Measurements from ENCODE around the gene RAB7B. TPM values are rescaled to one million over a fixed set of nuclear protein-coding genes. Genes with fewer than 3 reads are reported as not detected.

Gene RAB7B
- total RNA-seq, 1 donor from 2014 or later, result not detected

DNA sequence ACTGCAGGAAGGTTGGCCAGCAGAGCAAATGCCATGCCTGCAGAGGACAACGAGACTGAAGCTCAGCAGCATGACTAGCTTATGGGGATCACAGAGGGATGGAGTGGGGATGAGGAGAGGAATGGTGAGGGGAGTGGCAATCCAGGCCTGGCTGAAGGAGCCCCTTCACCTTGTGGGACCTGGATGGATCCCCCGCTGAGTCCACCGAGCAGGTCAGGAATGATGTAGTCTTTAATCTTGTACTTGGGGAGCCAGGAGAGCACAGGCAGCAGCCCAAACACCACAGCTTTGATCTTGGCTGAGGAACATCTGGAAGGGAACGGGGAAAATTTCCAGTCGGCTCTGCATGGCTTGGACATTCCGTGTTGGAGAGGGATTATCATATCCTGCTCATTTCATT lies 70.4 kb downstream of the RAB7B start:
- Mint-ChIP-seq H3K27ac (no peak overlapping the region), H3K9me3 (no peaks in the 10 kb centered on the region), H3K4me1 (peaks cover 31% of the 10 kb centered on the region), H3K36me3 (no peaks in the 10 kb centered on the region), H3K27me3 (ENCODE audit: insufficient read depth, low read depth) (peaks cover 10% of the 10 kb centered on the region), H3K4me3 (no peak overlapping the region)
- Histone ChIP-seq H4K20me1 (ENCODE audit: low read depth) (no peaks in the 10 kb centered on the region), H3K4me3 (no peak overlapping the region), H3F3A (ENCODE audit: low read depth) (no peaks in the 10 kb centered on the region), H3K79me2 (ENCODE audit: low read depth) (no peaks in the 10 kb centered on the region), H3K4me2 (no peak overlapping the region), H3K9ac (no peak overlapping the region), H3K4me1 (peaks cover 20% of the 10 kb centered on the region), H3K36me3 (no peaks in the 10 kb centered on the region), H3K27ac (no peak overlapping the region), H2AFZ (replicated peaks) (no peak overlapping the region), H3K9me3 (ENCODE audit: low read depth) (no peaks in the 10 kb centered on the region), H3K27me3 (no peaks in the 10 kb centered on the region)
- TF ChIP-seq EZH2 (IDR thresholded peaks at IDR 0.05) (no peak), EZH2phosphoT487 (IDR thresholded peaks at IDR 0.05) (no peak)
- TF ChIP-seq, protein P1, sequence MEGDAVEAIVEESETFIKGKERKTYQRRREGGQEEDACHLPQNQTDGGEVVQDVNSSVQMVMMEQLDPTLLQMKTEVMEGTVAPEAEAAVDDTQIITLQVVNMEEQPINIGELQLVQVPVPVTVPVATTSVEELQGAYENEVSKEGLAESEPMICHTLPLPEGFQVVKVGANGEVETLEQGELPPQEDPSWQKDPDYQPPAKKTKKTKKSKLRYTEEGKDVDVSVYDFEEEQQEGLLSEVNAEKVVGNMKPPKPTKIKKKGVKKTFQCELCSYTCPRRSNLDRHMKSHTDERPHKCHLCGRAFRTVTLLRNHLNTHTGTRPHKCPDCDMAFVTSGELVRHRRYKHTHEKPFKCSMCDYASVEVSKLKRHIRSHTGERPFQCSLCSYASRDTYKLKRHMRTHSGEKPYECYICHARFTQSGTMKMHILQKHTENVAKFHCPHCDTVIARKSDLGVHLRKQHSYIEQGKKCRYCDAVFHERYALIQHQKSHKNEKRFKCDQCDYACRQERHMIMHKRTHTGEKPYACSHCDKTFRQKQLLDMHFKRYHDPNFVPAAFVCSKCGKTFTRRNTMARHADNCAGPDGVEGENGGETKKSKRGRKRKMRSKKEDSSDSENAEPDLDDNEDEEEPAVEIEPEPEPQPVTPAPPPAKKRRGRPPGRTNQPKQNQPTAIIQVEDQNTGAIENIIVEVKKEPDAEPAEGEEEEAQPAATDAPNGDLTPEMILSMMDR (IDR thresholded peaks at IDR 0.05), result no peak
- DNase-seq (ENCODE audit: low spot score), result no peak

DNA sequence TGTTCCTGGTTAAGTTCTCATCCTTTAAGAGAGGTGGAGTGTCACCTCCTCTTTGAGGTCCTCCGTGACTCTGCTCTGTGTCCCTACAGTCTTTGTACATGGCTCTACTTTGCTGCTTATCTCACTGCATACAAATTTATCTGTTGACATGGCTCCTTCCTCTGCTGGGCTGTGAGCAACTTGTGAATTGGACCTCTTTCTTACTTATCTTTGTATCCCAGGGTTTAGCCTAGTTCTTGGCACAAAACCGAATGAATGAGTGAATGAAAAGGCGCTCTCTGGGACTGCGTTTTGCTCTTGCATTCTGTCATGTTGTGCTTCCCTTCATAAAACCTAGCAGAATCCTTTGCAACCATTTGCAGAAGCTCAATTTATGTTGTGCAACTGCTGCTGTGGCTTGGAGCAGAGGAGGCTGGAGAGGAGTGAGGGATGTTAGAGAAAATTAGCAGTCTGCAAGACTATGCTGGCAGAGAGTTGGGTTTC lies 72.4 kb downstream of the RAB7B start:
- H3K27ac ChIP-seq, result no peak overlapping the region
- H4K20me1 ChIP-seq (ENCODE audit: low read depth), result no peaks in the 10 kb centered on the region
- H3K79me2 ChIP-seq (ENCODE audit: low read depth), result no peaks in the 10 kb centered on the region
- no peaks in the 10 kb centered on the region for H3K9me3 ChIP-seq (ENCODE audit: low read depth)
- no peak overlapping the region for H3K4me2 ChIP-seq
- no peaks in the 10 kb centered on the region for H3F3A ChIP-seq (ENCODE audit: low read depth)
- H3K9me3 Mint-ChIP-seq, result no peaks in the 10 kb centered on the region
- peaks cover 13% of the 10 kb centered on the region for H3K27me3 Mint-ChIP-seq (ENCODE audit: insufficient read depth, low read depth)
- H3K4me3 ChIP-seq, result no peak overlapping the region
- H2AFZ ChIP-seq (replicated peaks), result no peak overlapping the region
- H3K4me1 Mint-ChIP-seq, result peaks cover 37% of the 10 kb centered on the region
- no peaks in the 10 kb centered on the region for H3K27me3 ChIP-seq
- H3K27ac Mint-ChIP-seq, result peak overlapping the region; percentile 10
- no peak overlapping the region for H3K9ac ChIP-seq
- H3K36me3 ChIP-seq, result no peaks in the 10 kb centered on the region
- H3K4me1 ChIP-seq, result peaks cover 20% of the 10 kb centered on the region
- H3K4me3 Mint-ChIP-seq, result no peak overlapping the region
- no peak for DNase-seq (ENCODE audit: low spot score)
- no peaks in the 10 kb centered on the region for H3K36me3 Mint-ChIP-seq
- TF ChIP-seq EZH2phosphoT487 (IDR thresholded peaks at IDR 0.05) (no peak), EZH2 (IDR thresholded peaks at IDR 0.05) (no peak)
- TF ChIP-seq, protein P1 (IDR thresholded peaks at IDR 0.05), result no peak

DNA sequence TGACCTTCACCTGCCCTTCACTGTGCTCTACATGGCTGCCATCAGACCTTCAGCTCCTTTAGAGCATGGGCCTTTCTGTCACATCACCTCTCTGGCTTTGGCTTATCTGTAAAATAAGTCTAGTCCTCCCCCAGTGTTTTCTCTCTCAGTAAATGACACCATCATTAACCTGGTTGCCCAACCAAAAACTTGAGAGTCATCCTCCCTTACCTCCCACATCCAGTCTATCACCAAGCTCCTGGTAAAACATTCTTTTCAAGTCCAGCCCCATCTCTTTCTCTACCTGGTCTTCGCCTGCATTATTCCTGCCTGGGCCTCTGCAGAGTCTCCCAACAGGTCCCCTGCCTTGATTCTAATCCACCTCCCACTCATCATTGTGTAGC lies 73.0 kb downstream of the RAB7B start:
- H3K79me2 ChIP-seq (ENCODE audit: low read depth), result no peaks in the 10 kb centered on the region
- Mint-ChIP-seq H3K4me1 (peaks cover 43% of the 10 kb centered on the region), H3K36me3 (no peaks in the 10 kb centered on the region), H3K4me3 (no peak overlapping the region), H3K27me3 (ENCODE audit: insufficient read depth, low read depth) (peaks cover 15% of the 10 kb centered on the region), H3K27ac (peak overlapping the region; percentile 1), H3K9me3 (no peaks in the 10 kb centered on the region)
- no peak overlapping the region for H3K4me3 ChIP-seq
- H3K27me3 ChIP-seq, result no peaks in the 10 kb centered on the region
- no peaks in the 10 kb centered on the region for H3K36me3 ChIP-seq
- TF ChIP-seq, protein P1 (IDR thresholded peaks at IDR 0.05), result no peak
- TF ChIP-seq EZH2phosphoT487 (IDR thresholded peaks at IDR 0.05), result no peak
- TF ChIP-seq EZH2 (IDR thresholded peaks at IDR 0.05), result no peak
- H3F3A ChIP-seq (ENCODE audit: low read depth), result no peaks in the 10 kb centered on the region
- no peak overlapping the region for H3K27ac ChIP-seq
- H3K4me2 ChIP-seq, result no peak overlapping the region
- H3K9me3 ChIP-seq (ENCODE audit: low read depth), result no peaks in the 10 kb centered on the region
- no peak overlapping the region for H3K9ac ChIP-seq
- no peak for DNase-seq (ENCODE audit: low spot score)
- no peak overlapping the region for H2AFZ ChIP-seq (replicated peaks)
- H3K4me1 ChIP-seq, result peaks cover 20% of the 10 kb centered on the region
- H4K20me1 ChIP-seq (ENCODE audit: low read depth), result no peaks in the 10 kb centered on the region

All from neural progenitor cell (in vitro differentiated cells).